Astrocyte (in vitro differentiated cells and primary cell): ENCODE results near the gene TGDS.

ENCODE experiments used
- CTCF ChIP-seq: IDR thresholded peaks from 2 replicates; pipeline ENCODE4 v1.5.1; 2011; ENCODE audit warnings: low read depth, mild to moderate bottlenecking, inconsistent platforms, low read length, moderate library complexity; ENCODE audit not compliant: insufficient read depth
- EZH2 ChIP-seq: IDR thresholded peaks from 2 replicates; pipeline ENCODE4 v1.6.1; 2012; ENCODE audit warnings: mild to moderate bottlenecking, low read length, inconsistent platforms; ENCODE audit not compliant: insufficient read depth

- TF ChIP-seq CTCF: no peak
- TF ChIP-seq EZH2: no peak
These were observed 16.9 kb downstream of the TGDS start for GRCh38 chr13:94579063-94579462.
